Stimulated activated CD4-positive, alpha-beta T cell treated with anti-CD3 and anti-CD28 coated beads, Interleukin-4, amount 100 ng/mL, for 48 hours (primary cell): ENCODE results near the gene DTNB.
"Not testable (repeated sequence)": the region's sequence is repeated elsewhere in the genome, so short reads cannot be mapped to it uniquely, and the experiment has no call there.

Experiments
- DNase-seq, 2 donors: peaks; one replicate each; pipeline ENCODE4 v3.0.0-alpha.2; 2020; ENCODE audit warnings: low read depth in 2 of 2

Gene DTNB

GRCh38 chr2:25632396-25632795, 41.0 kb downstream of the DTNB start:
- DNase-seq, result no peak

GRCh38 chr2:25624635-25625034, 48.7 kb downstream of the DTNB start:
- DNase-seq, result no peak

GRCh38 chr2:25623361-25623760, 50.0 kb downstream of the DTNB start:
- DNase-seq, result no peak

- DNase-seq, result no peak
Observed at GRCh38 chr2:25620711-25621110, 52.7 kb downstream of the DTNB start.

GRCh38 chr2:25620077-25620476, 53.3 kb downstream of the DTNB start:
- no peak for DNase-seq

- no peak for DNase-seq
Observed at GRCh38 chr2:25619185-25619584, 54.2 kb downstream of the DTNB start.

GRCh38 chr2:25618676-25619075, 54.7 kb downstream of the DTNB start:
- DNase-seq, result no peak

GRCh38 chr2:25617948-25618646, 55.3 kb downstream of the DTNB start:
- DNase-seq, result no peak

GRCh38 chr2:25615920-25616319, 57.5 kb downstream of the DTNB start:
- DNase-seq, result no peak

- DNase-seq, result no peak
Observed at GRCh38 chr2:25615386-25615785, 58.0 kb downstream of the DTNB start.

GRCh38 chr2:25614711-25615110, 58.7 kb downstream of the DTNB start:
- DNase-seq, result no peak

- DNase-seq, result no peak
Observed at GRCh38 chr2:25608718-25609117, 64.7 kb downstream of the DTNB start.

GRCh38 chr2:25606892-25607291, 66.5 kb downstream of the DTNB start:
- DNase-seq, result no peak

- DNase-seq, result no peak
Observed at GRCh38 chr2:25602333-25602723, 71.0 kb downstream of the DTNB start.

GRCh38 chr2:25601711-25602332, 71.6 kb downstream of the DTNB start:
- DNase-seq, result not testable (repeated sequence)

- DNase-seq, result no peak
Observed at GRCh38 chr2:25598911-25599310, 74.5 kb downstream of the DTNB start.

- DNase-seq, result no peak
Observed at GRCh38 chr2:25598332-25598731, 75.0 kb downstream of the DTNB start.

- no peak for DNase-seq
Observed at GRCh38 chr2:25597881-25598280, 75.5 kb downstream of the DTNB start.

- DNase-seq, result no peak
Observed at GRCh38 chr2:25596516-25597244, 76.7 kb downstream of the DTNB start.

- DNase-seq, result no peak
Observed at GRCh38 chr2:25595393-25595792, 78.0 kb downstream of the DTNB start.

- no peak for DNase-seq
Observed at GRCh38 chr2:25594991-25595390, 78.4 kb downstream of the DTNB start.

GRCh38 chr2:25592766-25593292, 80.5 kb downstream of the DTNB start:
- DNase-seq, result no peak
